Spleen (tissue), 11 donors: ENCODE data around the gene CAPN10. TPM values are rescaled to one million over a fixed set of nuclear protein-coding genes. Genes with fewer than 3 reads are reported as not detected.
A peak's percentile ranks its signal among the peaks of the same experiment; 100 is the strongest.

Source experiments
- DNase-seq: peaks from one replicate; pipeline ENCODE4 v3.0.0-alpha.2; 2020
- H3K27ac ChIP-seq, 8 donors: fragments of 200-600 bp; sonication (generic) in 7 of 8; 1 replicate in 4 of 8; 2 replicates in 4 of 8; pipeline versions ENCODE4 v1.5.0 to v1.8.0; 2016 to 2021; ENCODE audit warnings: inconsistent platforms in 4 of 8, mild to moderate bottlenecking in 4 of 8, moderate library complexity in 1 of 8
- H3K27me3 ChIP-seq, 7 donors: fragments of 200-600 bp; sonication (generic) in 6 of 7; replicated peaks in 1 of 7; 1 replicate in 4 of 7; 2 replicates in 3 of 7; pipeline versions ENCODE4 v1.5.0 to v1.8.0; 2016 to 2021; ENCODE audit warnings: inconsistent platforms in 3 of 7, mild to moderate bottlenecking in 1 of 7
- H3K36me3 ChIP-seq, 6 donors: fragments of 200-600 bp; sonication (generic) in 5 of 6; 1 replicate in 4 of 6; 2 replicates in 2 of 6; pipeline versions ENCODE4 v1.5.0 to v1.8.0; 2016 to 2021; ENCODE audit warnings: inconsistent platforms in 2 of 6
- H3K4me1 ChIP-seq, 6 donors: fragments of 200-600 bp; sonication (generic) in 5 of 6; 1 replicate in 3 of 6; 2 replicates in 3 of 6; pipeline versions ENCODE4 v1.5.0 to v1.8.0; 2016 to 2021; ENCODE audit warnings: inconsistent platforms in 3 of 6
- H3K4me3 ChIP-seq, 8 donors: fragments of 200-600 bp; sonication (generic) in 7 of 8; 1 replicate in 4 of 8; 2 replicates in 4 of 8; pipeline versions ENCODE4 v1.5.0 to v1.8.0; 2016 to 2021; ENCODE audit warnings: inconsistent platforms in 4 of 8, mild to moderate bottlenecking in 4 of 8, moderate library complexity in 2 of 8
- H3K9me3 ChIP-seq, 8 donors: fragments of 200-600 bp; sonication (generic) in 7 of 8; 1 replicate in 4 of 8; 2 replicates in 4 of 8; pipeline versions ENCODE4 v1.5.0 to v1.8.0; 2016 to 2021; ENCODE audit warnings: inconsistent platforms in 4 of 8
- POLR2A ChIP-seq, 3 donors: fragments of 450-650 bp; IDR thresholded peaks; one replicate each; pipeline ENCODE4 v1.5.1; 2017; ENCODE audit warnings: antibody characterized with exemption in 3 of 3, mild to moderate bottlenecking in 1 of 3
- POLR2AphosphoS5 ChIP-seq, 3 donors: sonication (generic); formaldehyde crosslinking; IDR thresholded peaks; one replicate each; pipeline ENCODE4 v1.5.1; 2017; ENCODE audit warnings: antibody characterized with exemption in 3 of 3
- WGBS, 5 donors: extraction: QIAGEN DNeasy Blood & Tissue Kit in 3 of 5; methylation state at CpG; one replicate each; pipeline versions ENCODE4 v1.1.5 to v1.1.7; 2013 to 2018; 5-methylcytosine and 5-hydroxymethylcytosine counted together
- intact Hi-C: fragments of 100-400 bp; cut with DNase I; formaldehyde crosslinking; loops from one replicate; pipeline ENCODE4 v1.15.0; 2023; ENCODE audit warnings: low total_unique reads
- polyA plus RNA-seq, 3 donors: library from polyadenylated mRNA; stranded (reverse); fragments of 200-250 nt; gene quantifications; one replicate each; pipeline ENCODE4 v1.2.1, GENCODE V29; 2013
- total RNA-seq, 7 donors: library from RNA; depleted of rRNA in 3 of 7; stranded (reverse); fragments of >200 nt in 3 of 7; fragmentation: NEBNext Ultra II Directional in 4 of 7; extraction: Animal tissue kit (Norgen Biotek cat#: 25700) in 4 of 7; gene quantifications; one replicate each; pipeline versions ENCODE4 v1.1.0 to v1.2.1, GENCODE V29; 2016 to 2021
- TF ChIP-seq, protein P1 (sequence below), 11 experiments: fragments of 200-600 bp in 7 of 11; fragments of 450-650 bp in 4 of 11; sonication (generic) in 4 of 11; IDR thresholded peaks in 8 of 11; conservative IDR thresholded peaks in 3 of 11; 1 replicate in 7 of 11; 2 replicates in 4 of 11; pipeline versions ENCODE4 v1.4.0 to v1.8.0; 2016 to 2021; ENCODE audit warnings: antibody characterized with exemption in 11 of 11, inconsistent platforms in 4 of 11, mild to moderate bottlenecking in 1 of 11
- donor health status: healthy with polysubstance abuse.
- donor health status: DM: no; HTN: no; CAD: no; lungs with moderate emphysema.
- donor health status: DM: no; HTN: no; CAD: no.
- donor health status: Bipolar disorder and iron deficiency.
- donor health status: healthy.
- donor health status: DM: no; HTN: no; CAD: no.
- donor health status: DM: yes; HTN: yes; CAD: no.

CAPN10 gene
- total and polyA plus RNA-seq, 10 donors, result 34.7 to 83.1 (median 60.5) TPM

DNA sequence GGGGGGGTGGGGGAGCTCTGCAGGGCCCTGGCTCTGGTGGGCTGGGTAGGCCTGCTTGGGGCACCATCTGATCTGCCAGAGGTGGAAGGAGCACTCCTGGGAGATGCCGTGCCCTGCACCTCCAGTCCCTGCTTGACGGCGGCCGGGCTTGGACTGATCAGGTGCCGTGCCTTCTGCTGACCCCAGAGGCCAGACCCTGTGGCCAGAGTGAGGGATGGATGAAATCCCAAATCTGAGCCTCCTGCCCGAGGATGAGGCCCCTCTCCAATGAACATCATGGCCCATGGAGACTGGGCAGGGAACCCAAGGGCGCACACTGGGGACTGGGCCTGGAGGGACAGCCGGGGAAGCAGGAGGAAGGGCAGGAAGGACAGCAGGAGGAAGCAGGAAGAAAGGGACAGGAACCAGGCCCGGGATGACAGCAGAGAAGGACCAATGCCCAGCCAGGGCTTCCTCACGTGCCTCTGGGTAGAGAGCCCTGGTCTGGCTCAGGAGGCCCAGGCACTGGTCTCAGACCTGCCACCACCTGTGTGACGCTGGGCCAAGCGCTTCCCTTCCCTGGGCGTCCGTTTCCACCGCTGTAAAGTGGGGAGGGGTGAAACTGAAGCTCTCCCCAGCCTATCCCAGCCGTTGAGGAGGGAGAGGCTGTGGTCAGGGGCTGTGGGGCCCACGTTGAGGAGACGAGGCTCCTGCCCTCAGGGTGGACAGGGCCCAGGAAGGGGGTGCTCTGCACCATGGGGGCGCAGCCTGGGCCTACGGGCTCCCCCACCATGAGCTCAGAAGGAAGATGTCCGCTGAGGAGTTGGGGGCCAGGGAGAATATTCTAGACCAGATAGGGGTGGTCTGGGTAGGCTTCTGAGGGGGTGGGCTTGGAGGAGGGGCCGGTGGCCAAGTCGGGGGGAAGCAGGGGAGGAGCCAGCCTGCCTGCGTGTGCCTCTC, 37.7 kb downstream of the CAPN10 start:
- intact Hi-C loops, result no loop called here
- Histone ChIP-seq H3K27me3 (peaks cover 0 to 4% (median 0%) of the 10 kb centered on the region in 7 donors), H3K27ac (peak overlapping the region in 7 of 8 donors; percentile 39 to 85 (median 58)), H3K4me1 (peaks cover 3 to 80% (median 69%) of the 10 kb centered on the region in 6 donors), H3K4me3 (peak overlapping the region in 1 of 8 donors; percentile 49), H3K36me3 (peaks cover 0 to 9% (median 0%) of the 10 kb centered on the region in 6 donors), H3K9me3 (no peaks in the 10 kb centered on the region)
- TF ChIP-seq POLR2A (IDR thresholded peaks at IDR 0.05) (no peak), POLR2AphosphoS5 (IDR thresholded peaks at IDR 0.05) (no peak)
- TF ChIP-seq, protein P1, sequence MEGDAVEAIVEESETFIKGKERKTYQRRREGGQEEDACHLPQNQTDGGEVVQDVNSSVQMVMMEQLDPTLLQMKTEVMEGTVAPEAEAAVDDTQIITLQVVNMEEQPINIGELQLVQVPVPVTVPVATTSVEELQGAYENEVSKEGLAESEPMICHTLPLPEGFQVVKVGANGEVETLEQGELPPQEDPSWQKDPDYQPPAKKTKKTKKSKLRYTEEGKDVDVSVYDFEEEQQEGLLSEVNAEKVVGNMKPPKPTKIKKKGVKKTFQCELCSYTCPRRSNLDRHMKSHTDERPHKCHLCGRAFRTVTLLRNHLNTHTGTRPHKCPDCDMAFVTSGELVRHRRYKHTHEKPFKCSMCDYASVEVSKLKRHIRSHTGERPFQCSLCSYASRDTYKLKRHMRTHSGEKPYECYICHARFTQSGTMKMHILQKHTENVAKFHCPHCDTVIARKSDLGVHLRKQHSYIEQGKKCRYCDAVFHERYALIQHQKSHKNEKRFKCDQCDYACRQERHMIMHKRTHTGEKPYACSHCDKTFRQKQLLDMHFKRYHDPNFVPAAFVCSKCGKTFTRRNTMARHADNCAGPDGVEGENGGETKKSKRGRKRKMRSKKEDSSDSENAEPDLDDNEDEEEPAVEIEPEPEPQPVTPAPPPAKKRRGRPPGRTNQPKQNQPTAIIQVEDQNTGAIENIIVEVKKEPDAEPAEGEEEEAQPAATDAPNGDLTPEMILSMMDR (IDR thresholded peaks at IDR 0.05 in 8 of 11, conservative IDR thresholded peaks at IDR 0.05 in 3 of 11), result no peak
- 59 to 73% (median 67%) methylated on average over 19 to 24 of the region's 24 CpGs for WGBS, 5 donors
- peak; percentile 73 for DNase-seq

DNA sequence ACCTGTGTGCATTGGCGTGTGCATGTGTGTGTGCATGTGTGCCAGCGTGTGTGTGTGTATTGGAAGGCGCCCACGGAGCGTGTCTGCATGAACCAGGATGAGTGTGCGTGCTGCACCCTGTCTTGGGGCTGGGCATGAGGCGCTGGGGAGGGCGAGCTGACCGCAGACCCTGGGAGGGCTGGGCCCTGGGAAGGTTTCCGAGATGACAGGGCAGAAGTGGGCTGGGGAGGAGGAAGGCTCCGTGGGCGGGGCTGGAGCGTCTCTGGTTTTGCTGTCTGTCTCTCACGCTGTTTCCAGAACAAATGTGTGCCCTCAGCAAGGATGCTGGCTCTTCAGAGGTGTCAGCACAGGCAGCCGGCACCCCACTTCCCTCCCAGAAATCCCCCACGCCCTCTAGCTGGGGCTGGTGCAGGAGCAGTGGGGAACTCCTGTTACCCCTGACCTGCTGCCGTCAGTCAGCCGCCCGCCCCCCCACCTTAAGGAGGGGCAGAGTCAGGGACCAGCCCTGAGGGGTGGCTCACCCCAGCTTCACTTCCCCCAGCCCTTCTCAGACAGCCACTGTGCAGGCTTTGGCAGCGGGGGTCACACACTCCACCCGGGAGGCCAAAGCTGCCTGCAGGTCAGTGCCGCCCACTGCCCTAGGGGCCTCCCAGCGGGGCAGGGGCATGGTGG, 38.6 kb downstream of the CAPN10 start, which contains the start of gene GPR35:
GPR35 (plus strand) TSS at position 531 of the 672 bp plus-strand sequence. CDS start 4,473 bp downstream, outside the sequence.
- TF ChIP-seq POLR2A (IDR thresholded peaks at IDR 0.05), result no peak
- TF ChIP-seq, protein P1 (IDR thresholded peaks at IDR 0.05 in 8 of 11, conservative IDR thresholded peaks at IDR 0.05 in 3 of 11), result peak in 2 of 11 experiments; percentile 25 to 43
- TF ChIP-seq POLR2AphosphoS5 (IDR thresholded peaks at IDR 0.05), result peak; percentile 49 to 72 (median 60)
- intact Hi-C loops, result no loop called here
- Histone ChIP-seq H3K27ac (peak within 1 kb of the TSS in 7 of 8 donors; percentile 39 to 85 (median 58)), H3K4me1 (peaks cover 3 to 73% (median 62%) of the 10 kb centered on the region in 6 donors), H3K9me3 (no peaks in the 10 kb centered on the region), H3K27me3 (peaks cover 0 to 4% (median 0%) of the 10 kb centered on the region in 7 donors), H3K4me3 (peak within 1 kb of the TSS in 3 of 8 donors; percentile 18 to 49 (median 22)), H3K36me3 (peaks cover 0 to 9% (median under 1%) of the 10 kb centered on the region in 6 donors)
- DNase-seq, result peak; percentile 88
- WGBS, 5 donors, result 22 to 33% (median 25%) methylated on average over 19 to 23 of the region's 23 CpGs

DNA sequence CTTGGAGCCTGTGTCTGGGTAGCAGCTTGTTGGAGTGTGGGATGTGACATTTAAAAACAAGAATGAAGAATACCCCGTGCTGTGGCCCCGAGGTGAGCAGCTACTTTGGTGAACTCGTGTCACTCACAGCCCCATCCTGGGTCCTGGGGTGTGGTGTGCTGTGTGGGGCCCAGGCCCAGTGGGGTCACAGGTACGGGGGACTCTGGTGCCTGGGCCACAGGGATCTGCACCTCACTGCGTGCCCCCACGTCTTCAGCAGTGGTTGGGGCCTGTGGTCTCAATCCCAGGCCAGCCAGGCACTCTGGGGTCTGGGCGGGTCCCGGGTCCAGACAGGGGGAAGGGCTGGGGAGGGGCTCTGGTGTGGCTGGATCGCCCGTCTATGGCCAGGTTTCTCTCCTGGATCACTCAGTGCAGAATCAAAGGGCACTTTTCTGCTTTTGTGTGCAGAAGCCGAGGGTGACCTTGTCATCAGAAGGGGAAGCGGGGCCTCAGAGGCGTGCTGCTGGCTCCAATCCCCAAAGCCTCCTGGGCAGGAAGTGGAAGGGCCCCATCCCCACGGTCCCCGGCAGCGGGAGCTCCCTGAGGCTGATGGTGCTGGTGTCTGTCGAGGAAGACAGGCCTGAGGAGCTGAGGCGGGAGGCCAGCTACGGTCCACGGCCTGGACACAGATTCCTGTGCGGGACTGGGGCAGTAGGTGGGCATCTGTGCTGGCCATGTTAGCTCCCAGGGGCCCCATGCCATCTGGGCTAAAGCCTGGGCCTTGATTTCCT, 40.2 kb downstream of the CAPN10 start:
- WGBS, 5 donors, result 22 to 45% (median 30%) methylated on average over 8 to 21 of the region's 21 CpGs
- Histone ChIP-seq H3K36me3 (peaks cover 0 to 25% (median 2%) of the 10 kb centered on the region in 6 donors), H3K9me3 (no peaks in the 10 kb centered on the region), H3K27me3 (peaks cover 0 to 4% (median 0%) of the 10 kb centered on the region in 7 donors), H3K27ac (peak overlapping the region in 5 of 8 donors; percentile 26 to 80 (median 55)), H3K4me1 (peaks cover 3 to 57% (median 46%) of the 10 kb centered on the region in 6 donors), H3K4me3 (peak overlapping the region in 1 of 8 donors; percentile 36)
- DNase-seq, result peak; percentile 82
- intact Hi-C loops, result no loop called here
- TF ChIP-seq POLR2A (IDR thresholded peaks at IDR 0.05) (no peak), POLR2AphosphoS5 (IDR thresholded peaks at IDR 0.05) (peak; percentile 57 to 68 (median 68))
- TF ChIP-seq, protein P1 (IDR thresholded peaks at IDR 0.05 in 8 of 11, conservative IDR thresholded peaks at IDR 0.05 in 3 of 11), result no peak
